ENCODE measurements around the gene SPSB2. TPM values are rescaled to one million over a fixed set of nuclear protein-coding genes. Genes with fewer than 3 reads are reported as not detected.

The SPSB2 gene
- polyA plus RNA-seq, 6 donors from 2014 or later = 7.9 to 15.5 (median 8.9) TPM

- Mint-ChIP-seq H3K27me3 (peaks cover 66 to 91% (median 91%) of the 10 kb centered on the region in 3 donors), H3K4me3 (peak within 1 kb of the TSS; percentile 75 to 94 (median 90)), H3K36me3 (peaks cover 0 to 21% of the 10 kb centered on the region in 2 donors), H3K4me1 (peaks cover 20 to 34% (median 32%) of the 10 kb centered on the region in 3 donors), H3K9me3 (no peaks in the 10 kb centered on the region), H3K27ac (peak within 1 kb of the TSS in 3 of 6 donors; percentile 44 to 79 (median 52))
- DNase-seq = no peak
- peak; percentile 32 to 45 for ATAC-seq (ENCODE audit: low read depth in 2 of 2)
These were observed 44.9 kb downstream of the SPSB2 start, which contains the start of gene P3H3 for GRCh38 chr12:6827982-6828780. Gene P3H3, plus strand, starts transcription at chr12:6828407. Its CDS starts 34 bp downstream, at chr12:6828441.

- H3K9me3 Mint-ChIP-seq = no peaks in the 10 kb centered on the region
- H3K27me3 Mint-ChIP-seq = peaks cover 70 to 98% (median 97%) of the 10 kb centered on the region in 3 donors
- no peak for ATAC-seq (ENCODE audit: low read depth in 2 of 2)
- peaks cover 23 to 37% (median 32%) of the 10 kb centered on the region in 3 donors for H3K4me1 Mint-ChIP-seq
- H3K27ac Mint-ChIP-seq = no peak overlapping the region
- peaks cover 0 to 21% of the 10 kb centered on the region in 2 donors for H3K36me3 Mint-ChIP-seq
- peak overlapping the region; percentile 28 to 83 (median 70) for H3K4me3 Mint-ChIP-seq
- no peak for DNase-seq
These were observed 45.6 kb downstream of the SPSB2 start for GRCh38 chr12:6827437-6827911.

- DNase-seq = no peak
- no peak overlapping the region for H3K27ac Mint-ChIP-seq
- H3K36me3 Mint-ChIP-seq = peaks cover 0 to 21% of the 10 kb centered on the region in 2 donors
- peaks cover 27 to 42% (median 35%) of the 10 kb centered on the region in 3 donors for H3K4me1 Mint-ChIP-seq
- H3K27me3 Mint-ChIP-seq = peaks cover 66 to 99% (median 98%) of the 10 kb centered on the region in 3 donors
- peak overlapping the region in 7 of 8 donors; percentile 28 to 83 (median 71) for H3K4me3 Mint-ChIP-seq
- ATAC-seq (ENCODE audit: low read depth in 2 of 2) = no peak
- no peaks in the 10 kb centered on the region for H3K9me3 Mint-ChIP-seq
These were observed 46.2 kb downstream of the SPSB2 start for GRCh38 chr12:6826734-6827436.

- Mint-ChIP-seq H3K36me3 (peaks cover 0 to 21% of the 10 kb centered on the region in 2 donors), H3K9me3 (no peaks in the 10 kb centered on the region), H3K4me1 (peaks cover 30 to 47% (median 38%) of the 10 kb centered on the region in 3 donors), H3K27ac (no peak overlapping the region), H3K27me3 (peaks cover 64 to 99% (median 96%) of the 10 kb centered on the region in 3 donors), H3K4me3 (peak overlapping the region in 2 of 8 donors; percentile 1 to 29)
- ATAC-seq (ENCODE audit: low read depth in 2 of 2) (no peak), DNase-seq (no peak)
These were observed 46.9 kb downstream of the SPSB2 start for GRCh38 chr12:6826125-6826733.

GRCh38 chr12:6825398-6826124 lies 47.5 kb downstream of the SPSB2 start:
- peak overlapping the region in 4 of 8 donors; percentile 1 to 23 (median 21) for H3K4me3 Mint-ChIP-seq
- peaks cover 36 to 51% (median 40%) of the 10 kb centered on the region in 3 donors for H3K4me1 Mint-ChIP-seq
- H3K27ac Mint-ChIP-seq = no peak overlapping the region
- peaks cover 65 to 99% (median 96%) of the 10 kb centered on the region in 3 donors for H3K27me3 Mint-ChIP-seq
- ATAC-seq (ENCODE audit: low read depth in 2 of 2) (peak; percentile 51 to 57), DNase-seq (peak; percentile 63)
- peaks cover 0 to 21% of the 10 kb centered on the region in 2 donors for H3K36me3 Mint-ChIP-seq
- no peaks in the 10 kb centered on the region for H3K9me3 Mint-ChIP-seq

- H3K9me3 Mint-ChIP-seq = no peaks in the 10 kb centered on the region
- peaks cover 68 to 98% (median 95%) of the 10 kb centered on the region in 3 donors for H3K27me3 Mint-ChIP-seq
- H3K4me1 Mint-ChIP-seq = peaks cover 36 to 51% (median 40%) of the 10 kb centered on the region in 3 donors
- H3K4me3 Mint-ChIP-seq = no peak overlapping the region
- no peak overlapping the region for H3K27ac Mint-ChIP-seq
- ATAC-seq (ENCODE audit: low read depth in 2 of 2) (no peak), DNase-seq (no peak)
- H3K36me3 Mint-ChIP-seq = peaks cover 0 to 21% of the 10 kb centered on the region in 2 donors
These were observed 48.2 kb downstream of the SPSB2 start for GRCh38 chr12:6824901-6825381.

- DNase-seq (no peak), ATAC-seq (ENCODE audit: low read depth in 2 of 2) (no peak)
- peaks cover 70 to 97% (median 95%) of the 10 kb centered on the region in 3 donors for H3K27me3 Mint-ChIP-seq
- H3K4me3 Mint-ChIP-seq = peak overlapping the region in 2 of 8 donors; percentile 47 to 68
- H3K27ac Mint-ChIP-seq = no peak overlapping the region
- H3K36me3 Mint-ChIP-seq = peaks cover 0 to 21% of the 10 kb centered on the region in 2 donors
- H3K4me1 Mint-ChIP-seq = peaks cover 33 to 46% (median 36%) of the 10 kb centered on the region in 3 donors
- H3K9me3 Mint-ChIP-seq = no peaks in the 10 kb centered on the region
These were observed 48.9 kb downstream of the SPSB2 start for GRCh38 chr12:6824085-6824775.

- Mint-ChIP-seq H3K27ac (peak overlapping the region in 2 of 6 donors; percentile 70 to 78), H3K4me3 (peak overlapping the region in 1 of 8 donors; percentile 14)
These were observed 49.7 kb downstream of the SPSB2 start for GRCh38 chr12:6823182-6824084.

GRCh38 chr12:6822426-6823135 lies 50.5 kb downstream of the SPSB2 start:
- DNase-seq = no peak
- ATAC-seq (ENCODE audit: low read depth in 2 of 2) = no peak
- Mint-ChIP-seq H3K9me3 (no peaks in the 10 kb centered on the region), H3K4me3 (peak overlapping the region in 4 of 8 donors; percentile 14 to 48 (median 24)), H3K27me3 (peaks cover 61 to 93% (median 89%) of the 10 kb centered on the region in 3 donors), H3K36me3 (peaks cover 0 to 15% of the 10 kb centered on the region in 2 donors), H3K4me1 (peaks cover 25 to 36% (median 29%) of the 10 kb centered on the region in 3 donors), H3K27ac (peak overlapping the region in 3 of 6 donors; percentile 11 to 78 (median 70))

More at GRCh38 chr12:6823182-6824084, 49.7 kb downstream of the SPSB2 start:
- H3K27me3 Mint-ChIP-seq = peaks cover 66 to 93% (median 92%) of the 10 kb centered on the region in 3 donors
- peaks cover 0 to 21% of the 10 kb centered on the region in 2 donors for H3K36me3 Mint-ChIP-seq
- ATAC-seq (ENCODE audit: low read depth in 2 of 2) = no peak
- no peaks in the 10 kb centered on the region for H3K9me3 Mint-ChIP-seq
- no peak for DNase-seq
- H3K4me1 Mint-ChIP-seq = peaks cover 29 to 41% (median 31%) of the 10 kb centered on the region in 3 donors

GRCh38 chr12:6821591-6822425 lies 51.3 kb downstream of the SPSB2 start, which contains the start of gene GPR162:
Gene GPR162, plus strand, starts transcription at chr12:6821821. Its CDS starts 2,078 bp downstream, at chr12:6823899.
- Mint-ChIP-seq H3K9me3 (no peaks in the 10 kb centered on the region), H3K4me3 (peak within 1 kb of the TSS in 7 of 8 donors; percentile 29 to 73 (median 53)), H3K27ac (peak within 1 kb of the TSS in 3 of 6 donors; percentile 56 to 84 (median 81)), H3K27me3 (peaks cover 53 to 89% (median 84%) of the 10 kb centered on the region in 3 donors), H3K36me3 (peaks cover 0 to 9% of the 10 kb centered on the region in 2 donors), H3K4me1 (peaks cover 19 to 28% (median 24%) of the 10 kb centered on the region in 3 donors)
- DNase-seq (no peak), ATAC-seq (ENCODE audit: low read depth in 2 of 2) (no peak)

Measured in naive B cell (primary cell).